ENCODE data around the gene ANKRD42.

DNA sequence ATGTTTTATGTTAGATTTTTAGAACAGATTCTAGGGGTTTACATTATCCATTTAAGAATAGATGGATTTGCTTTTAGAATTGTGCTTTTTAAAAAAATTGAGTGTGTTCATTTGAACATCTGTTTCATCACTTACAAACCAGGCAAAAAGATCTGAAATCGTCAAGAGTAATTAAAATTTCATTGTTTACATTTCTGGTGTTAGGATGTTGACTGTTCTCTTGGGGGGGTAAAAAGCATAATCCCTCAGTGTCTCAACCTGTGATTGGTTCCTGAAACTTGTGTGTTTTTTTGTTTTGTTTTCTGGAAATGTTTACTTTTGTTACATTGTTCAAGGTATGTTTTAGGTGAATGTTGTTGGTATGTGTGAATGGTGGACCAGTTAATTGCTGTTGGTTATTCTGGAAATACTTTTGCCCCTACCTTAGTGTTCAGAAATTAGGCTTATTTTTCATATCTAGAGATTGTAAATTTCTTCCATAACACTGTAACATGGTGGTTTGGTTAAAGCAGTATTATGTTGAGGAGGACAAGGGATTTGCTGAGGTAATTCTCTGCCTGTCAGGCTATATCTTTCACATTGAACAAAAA is 31.8 kb upstream of the ANKRD42 start:
- TF ChIP-seq CTCF (IDR thresholded peaks at IDR 0.05; ENCODE audit: low read length) = no peak
- TF ChIP-seq EZH2 (optimal IDR thresholded peaks at IDR 0.05; ENCODE audit: low read depth, low read length) = no peak
- no peak for TF ChIP-seq EZH2phosphoT487 (IDR thresholded peaks at IDR 0.05; ENCODE audit: low read length)

Measured in MM.1S (cell line).